Right atrium auricular region (tissue), 2 donors: ENCODE results near the gene OR1J4. TPM values are rescaled to one million over a fixed set of nuclear protein-coding genes. Genes with fewer than 3 reads are reported as not detected.
"Not testable (repeated sequence)": the region's sequence is repeated elsewhere in the genome, so short reads cannot be mapped to it uniquely, and the experiment has no call there.

Source experiments
- DNase-seq: peaks from one replicate; pipeline ENCODE4 v3.0.0-alpha.2; 2019; ENCODE audit warnings: low spot score
- H3K27ac ChIP-seq, 2 donors: fragments of 200-600 bp; sonication (generic); 1 replicate in 1 of 2; 2 replicates in 1 of 2; pipeline ENCODE4 v1.5.1; 2016 to 2019
- H3K27me3 ChIP-seq, 2 donors: fragments of 200-600 bp; sonication (generic); one replicate each; pipeline versions ENCODE4 v1.5.1 to v1.6.0; 2017 to 2019
- H3K36me3 ChIP-seq: fragments of 200-600 bp; sonication (generic); one replicate; pipeline ENCODE4 v1.5.1; 2016
- H3K4me1 ChIP-seq, 2 donors: fragments of 200-600 bp; sonication (generic); one replicate each; pipeline versions ENCODE4 v1.5.1 to v1.6.0; 2017 to 2019
- H3K4me3 ChIP-seq, 2 donors: fragments of 200-600 bp; sonication (generic); 1 replicate in 1 of 2; 2 replicates in 1 of 2; pipeline ENCODE4 v1.5.1; 2017 to 2019; ENCODE audit warnings: mild to moderate bottlenecking in 1 of 2, moderate library complexity in 1 of 2
- H3K9me3 ChIP-seq, 2 donors: fragments of 200-600 bp; sonication (generic); one replicate each; pipeline ENCODE4 v1.5.1; 2019
- total RNA-seq, 2 donors: library from RNA; depleted of rRNA; stranded (reverse); fragments of >200 nt; gene quantifications; one replicate each; pipeline ENCODE4 v1.1.0, GENCODE V29; 2016
- TF ChIP-seq, protein P1 (sequence below), 2 donors: fragments of 200-600 bp; sonication (generic); IDR thresholded peaks; one replicate each; pipeline ENCODE4 v1.5.1; 2019; ENCODE audit warnings: antibody characterized with exemption in 2 of 2

The OR1J4 gene
- total RNA-seq, 2 donors from 2014 or later: not detected

DNA sequence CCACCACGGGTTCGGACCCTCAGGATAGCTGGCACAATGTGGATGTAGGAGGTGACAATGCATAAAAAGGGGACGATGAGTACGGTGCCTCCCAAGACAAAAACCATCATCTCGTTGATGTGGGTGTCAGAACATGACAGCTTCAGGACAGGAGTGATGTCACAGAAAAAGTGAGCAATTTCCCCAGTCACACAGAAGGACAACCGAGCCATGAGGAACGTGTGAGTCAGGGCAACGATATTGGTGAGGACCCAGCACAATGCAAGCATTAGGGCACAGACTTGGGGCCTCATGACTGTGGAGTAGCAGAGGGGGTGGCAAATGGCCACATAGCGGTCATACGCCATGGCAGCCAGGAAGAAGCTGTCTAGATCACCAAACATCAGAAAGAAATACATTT is 7.7 kb downstream of the OR1J4 start:
- H3K36me3 ChIP-seq: no peaks in the 10 kb centered on the region
- no peak for DNase-seq
- no peaks in the 10 kb centered on the region for H3K9me3 ChIP-seq
- TF ChIP-seq, protein P1, sequence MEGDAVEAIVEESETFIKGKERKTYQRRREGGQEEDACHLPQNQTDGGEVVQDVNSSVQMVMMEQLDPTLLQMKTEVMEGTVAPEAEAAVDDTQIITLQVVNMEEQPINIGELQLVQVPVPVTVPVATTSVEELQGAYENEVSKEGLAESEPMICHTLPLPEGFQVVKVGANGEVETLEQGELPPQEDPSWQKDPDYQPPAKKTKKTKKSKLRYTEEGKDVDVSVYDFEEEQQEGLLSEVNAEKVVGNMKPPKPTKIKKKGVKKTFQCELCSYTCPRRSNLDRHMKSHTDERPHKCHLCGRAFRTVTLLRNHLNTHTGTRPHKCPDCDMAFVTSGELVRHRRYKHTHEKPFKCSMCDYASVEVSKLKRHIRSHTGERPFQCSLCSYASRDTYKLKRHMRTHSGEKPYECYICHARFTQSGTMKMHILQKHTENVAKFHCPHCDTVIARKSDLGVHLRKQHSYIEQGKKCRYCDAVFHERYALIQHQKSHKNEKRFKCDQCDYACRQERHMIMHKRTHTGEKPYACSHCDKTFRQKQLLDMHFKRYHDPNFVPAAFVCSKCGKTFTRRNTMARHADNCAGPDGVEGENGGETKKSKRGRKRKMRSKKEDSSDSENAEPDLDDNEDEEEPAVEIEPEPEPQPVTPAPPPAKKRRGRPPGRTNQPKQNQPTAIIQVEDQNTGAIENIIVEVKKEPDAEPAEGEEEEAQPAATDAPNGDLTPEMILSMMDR (IDR thresholded peaks at IDR 0.05): no peak
- no peaks in the 10 kb centered on the region for H3K27me3 ChIP-seq
- no peaks in the 10 kb centered on the region for H3K4me1 ChIP-seq
- H3K4me3 ChIP-seq: no peak overlapping the region
- H3K27ac ChIP-seq: no peak overlapping the region

DNA sequence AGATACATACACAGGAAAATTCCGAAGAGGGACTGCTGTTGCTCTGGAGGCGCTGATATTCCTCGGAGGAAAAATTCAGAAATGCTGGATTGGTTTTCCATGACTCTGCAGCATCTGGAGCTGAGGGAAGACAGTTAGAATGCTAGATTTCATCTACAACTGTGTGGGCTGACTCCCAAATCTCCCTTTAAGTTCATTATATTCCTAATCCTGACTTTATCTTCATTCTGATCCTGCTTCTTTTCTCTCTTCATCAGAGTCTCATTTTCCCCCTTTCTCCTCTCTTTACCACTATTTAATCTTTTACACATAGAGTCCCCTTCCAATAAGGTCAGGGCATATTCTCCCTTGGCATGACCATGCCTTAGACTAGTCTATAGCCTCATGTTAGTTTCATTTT is 8.3 kb downstream of the OR1J4 start, which contains the start of gene OR1N1:
Gene OR1N1 (minus strand): TSS at position 101 of the 400 bp plus-strand sequence. CDS start 0 bp downstream, at position 101.
- H3K9me3 ChIP-seq: no peaks in the 10 kb centered on the region
- H3K36me3 ChIP-seq: no peaks in the 10 kb centered on the region
- no peaks in the 10 kb centered on the region for H3K4me1 ChIP-seq
- DNase-seq: no peak
- H3K27ac ChIP-seq: no peak within 1 kb of the TSS
- TF ChIP-seq, protein P1 (IDR thresholded peaks at IDR 0.05): no peak
- no peak within 1 kb of the TSS for H3K4me3 ChIP-seq
- no peaks in the 10 kb centered on the region for H3K27me3 ChIP-seq

DNA sequence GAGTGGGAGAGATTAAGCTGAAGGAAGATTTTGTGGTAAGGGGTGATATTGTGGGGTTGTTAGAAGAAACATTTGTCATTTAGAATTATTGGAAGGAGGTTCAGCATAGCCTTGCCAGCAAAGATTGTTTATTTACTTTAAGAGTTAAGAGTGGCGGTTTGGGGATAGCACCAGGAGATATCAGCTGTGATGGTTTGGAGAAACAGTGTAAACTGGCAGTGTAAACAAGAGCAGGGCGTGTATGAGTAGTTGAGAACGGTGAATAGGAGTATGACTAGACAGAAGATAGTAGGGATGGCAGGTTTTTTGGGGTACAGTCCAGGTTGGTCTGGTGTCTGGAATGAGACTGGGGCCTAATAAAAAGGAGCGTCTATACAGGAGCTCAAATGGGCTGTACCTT is 12.2 kb downstream of the OR1J4 start:
- H3K36me3 ChIP-seq, H3K4me3 ChIP-seq, DNase-seq, H3K9me3 ChIP-seq, H3K27ac ChIP-seq, H3K27me3 ChIP-seq, H3K4me1 ChIP-seq: not testable (repeated sequence)

DNA sequence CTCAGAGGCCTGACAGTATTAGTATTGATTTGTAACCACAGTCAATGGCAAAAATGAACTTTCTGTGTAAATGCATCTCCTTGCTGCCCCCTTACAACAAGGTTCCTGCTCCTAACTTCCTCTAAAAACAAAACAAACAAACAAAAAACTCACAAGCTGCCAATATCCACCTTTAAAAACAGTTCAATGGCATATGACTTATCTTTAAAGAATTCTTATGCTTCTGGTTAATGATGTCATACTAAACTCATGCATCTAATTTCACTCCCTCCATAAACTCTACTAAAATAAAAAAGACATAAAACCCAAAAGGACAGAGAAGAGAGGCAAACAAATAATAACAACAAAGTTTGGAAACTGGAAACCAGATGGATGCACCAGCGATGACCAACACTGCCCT is 17.2 kb downstream of the OR1J4 start:
- TF ChIP-seq, protein P1 (IDR thresholded peaks at IDR 0.05): no peak

DNA sequence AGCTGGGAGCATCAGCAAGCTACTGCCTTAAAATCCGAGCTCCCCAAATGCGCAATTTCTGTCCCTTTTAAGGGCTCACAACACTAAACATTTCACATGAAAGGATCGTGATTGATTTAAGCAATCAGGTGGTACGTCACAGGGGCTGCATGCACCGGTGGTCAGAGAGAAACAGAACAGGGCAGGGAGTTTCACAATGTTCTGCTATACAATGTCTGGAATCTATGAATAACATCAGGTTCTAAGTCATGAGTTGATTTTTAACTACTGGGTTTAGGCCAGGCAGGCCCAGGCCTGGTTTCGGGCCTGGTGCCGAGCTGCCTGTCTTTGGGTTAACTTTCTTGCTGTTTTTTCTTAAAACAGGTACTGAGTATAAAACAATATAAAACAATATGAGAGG is 18.1 kb downstream of the OR1J4 start:
- not testable (repeated sequence) for H3K27me3 ChIP-seq, DNase-seq, H3K9me3 ChIP-seq, H3K27ac ChIP-seq, H3K4me3 ChIP-seq, H3K36me3 ChIP-seq, H3K4me1 ChIP-seq

More for the DNA sequence above, 17.2 kb downstream of the OR1J4 start:
- peaks cover 0 to 6% of the 10 kb centered on the region in 2 donors for H3K9me3 ChIP-seq
- H3K36me3 ChIP-seq: no peaks in the 10 kb centered on the region
- no peak for DNase-seq
- H3K27me3 ChIP-seq: no peaks in the 10 kb centered on the region
- H3K4me3 ChIP-seq: no peak overlapping the region
- H3K27ac ChIP-seq: no peak overlapping the region
- H3K4me1 ChIP-seq: no peaks in the 10 kb centered on the region

DNA sequence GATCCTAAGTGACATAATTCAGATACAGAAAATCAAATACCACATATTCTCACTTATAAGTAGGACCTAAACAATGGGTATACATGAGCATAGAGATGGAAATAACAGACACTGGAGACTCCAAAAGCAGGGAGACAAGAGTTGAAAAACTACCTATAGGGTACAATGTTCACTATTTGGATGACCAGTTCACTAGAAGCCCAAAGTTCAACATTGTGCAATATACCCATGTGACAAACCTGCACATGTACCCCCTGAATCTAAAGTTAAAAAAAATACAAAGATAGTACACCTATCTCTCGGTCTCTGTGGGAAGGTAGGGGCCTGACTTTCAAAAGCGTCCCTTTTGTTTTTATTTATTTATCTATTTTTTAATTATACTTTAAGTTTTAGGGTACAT is 19.8 kb downstream of the OR1J4 start:
- Histone ChIP-seq H3K4me1 (no peaks in the 10 kb centered on the region), H3K27me3 (no peaks in the 10 kb centered on the region), H3K36me3 (no peaks in the 10 kb centered on the region), H3K9me3 (peaks cover 0 to 6% of the 10 kb centered on the region in 2 donors), H3K27ac (no peak overlapping the region), H3K4me3 (no peak overlapping the region)
- no peak for DNase-seq
- TF ChIP-seq, protein P1 (IDR thresholded peaks at IDR 0.05): no peak

DNA sequence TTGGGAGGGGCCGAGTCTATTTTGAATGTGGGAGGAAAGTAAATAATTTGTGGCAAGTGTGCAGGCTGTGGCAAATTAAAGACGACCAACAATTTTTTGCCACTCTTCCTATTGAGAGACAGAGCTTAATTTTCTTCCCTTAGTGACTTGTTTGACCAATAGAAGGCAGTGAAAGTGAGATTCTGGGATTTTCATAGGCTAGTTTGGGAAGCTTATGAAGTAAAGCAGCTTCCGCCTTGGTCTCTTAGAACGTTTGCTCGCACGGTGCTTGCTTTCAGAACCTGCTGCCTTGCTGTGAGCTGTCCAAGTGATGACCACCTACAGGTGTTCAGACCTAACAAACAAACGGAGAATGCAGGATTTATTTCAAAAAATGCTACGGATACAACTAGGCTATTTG is 27.3 kb downstream of the OR1J4 start:
- H3K27ac ChIP-seq: no peak overlapping the region
- no peak for DNase-seq
- H3K36me3 ChIP-seq: no peaks in the 10 kb centered on the region
- H3K4me3 ChIP-seq: no peak overlapping the region
- no peaks in the 10 kb centered on the region for H3K4me1 ChIP-seq
- TF ChIP-seq, protein P1 (IDR thresholded peaks at IDR 0.05): no peak
- no peaks in the 10 kb centered on the region for H3K27me3 ChIP-seq
- H3K9me3 ChIP-seq: peaks cover 0 to 5% of the 10 kb centered on the region in 2 donors
